Nephron (organoid): ENCODE results near the gene SELENOF.
"Not testable (repeated sequence)": the region's sequence is repeated elsewhere in the genome, so short reads cannot be mapped to it uniquely, and the experiment has no call there.

ENCODE experiments used
- H3K27ac Mint-ChIP-seq, 3 experiments: 2 replicates each; pipeline ENCODE4 v1.8.0; 2020; ENCODE audit warnings: mixed read lengths in 3 of 3, mild to moderate bottlenecking in 2 of 3, moderate library complexity in 1 of 3
- H3K27me3 Mint-ChIP-seq: 2 replicates; pipeline ENCODE4 v1.8.0; 2021; ENCODE audit warnings: low read depth, mild to moderate bottlenecking, moderate library complexity, mixed read lengths
- H3K36me3 Mint-ChIP-seq: 2 replicates; pipeline ENCODE4 v1.8.0; 2020; ENCODE audit warnings: low read depth, mixed read lengths
- H3K4me1 Mint-ChIP-seq: 2 replicates; pipeline ENCODE4 v1.8.0; 2020; ENCODE audit warnings: mixed read lengths
- H3K4me3 Mint-ChIP-seq, 3 experiments: 2 replicates each; pipeline ENCODE4 v1.8.0; 2020; ENCODE audit warnings: mild to moderate bottlenecking in 3 of 3, mixed read lengths in 3 of 3, moderate library complexity in 2 of 3
- H3K9me3 Mint-ChIP-seq: 2 replicates; pipeline ENCODE4 v1.8.0; 2020; ENCODE audit warnings: mixed read lengths
- TF ChIP-seq, protein P1 (sequence below), 3 experiments: fragments of 200-600 bp; sonication (generic); IDR thresholded peaks; one replicate each; pipeline ENCODE4 v1.5.0; 2021; ENCODE audit warnings: antibody characterized with exemption in 3 of 3; ENCODE audit not compliant: unreplicated experiment in 3 of 3

SELENOF gene

DNA sequence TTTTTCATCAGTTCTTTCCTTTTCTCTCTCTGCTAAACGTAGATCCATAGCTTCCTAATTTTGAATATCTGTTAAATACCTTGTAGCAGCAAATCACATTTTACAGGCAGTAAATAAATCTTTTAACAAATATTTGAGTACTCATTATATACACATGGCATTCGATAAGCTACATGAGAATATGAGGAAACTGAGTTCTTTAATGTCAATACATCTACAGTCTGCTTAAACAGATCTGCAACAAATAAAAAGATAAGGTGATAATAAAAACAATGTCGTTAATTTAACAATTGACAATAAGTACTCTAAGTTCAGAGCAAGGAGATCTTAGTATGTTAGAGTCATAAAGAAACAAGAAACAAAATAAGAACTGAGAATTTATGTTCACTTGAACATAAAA lies 42.9 kb downstream of the SELENOF start:
- H3K4me3 Mint-ChIP-seq, result no peak overlapping the region
- TF ChIP-seq, protein P1, sequence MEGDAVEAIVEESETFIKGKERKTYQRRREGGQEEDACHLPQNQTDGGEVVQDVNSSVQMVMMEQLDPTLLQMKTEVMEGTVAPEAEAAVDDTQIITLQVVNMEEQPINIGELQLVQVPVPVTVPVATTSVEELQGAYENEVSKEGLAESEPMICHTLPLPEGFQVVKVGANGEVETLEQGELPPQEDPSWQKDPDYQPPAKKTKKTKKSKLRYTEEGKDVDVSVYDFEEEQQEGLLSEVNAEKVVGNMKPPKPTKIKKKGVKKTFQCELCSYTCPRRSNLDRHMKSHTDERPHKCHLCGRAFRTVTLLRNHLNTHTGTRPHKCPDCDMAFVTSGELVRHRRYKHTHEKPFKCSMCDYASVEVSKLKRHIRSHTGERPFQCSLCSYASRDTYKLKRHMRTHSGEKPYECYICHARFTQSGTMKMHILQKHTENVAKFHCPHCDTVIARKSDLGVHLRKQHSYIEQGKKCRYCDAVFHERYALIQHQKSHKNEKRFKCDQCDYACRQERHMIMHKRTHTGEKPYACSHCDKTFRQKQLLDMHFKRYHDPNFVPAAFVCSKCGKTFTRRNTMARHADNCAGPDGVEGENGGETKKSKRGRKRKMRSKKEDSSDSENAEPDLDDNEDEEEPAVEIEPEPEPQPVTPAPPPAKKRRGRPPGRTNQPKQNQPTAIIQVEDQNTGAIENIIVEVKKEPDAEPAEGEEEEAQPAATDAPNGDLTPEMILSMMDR (IDR thresholded peaks at IDR 0.05; ENCODE audit: unreplicated experiment in 3 of 3), result no peak
- H3K27me3 Mint-ChIP-seq, result no peaks in the 10 kb centered on the region
- H3K4me1 Mint-ChIP-seq, result no peaks in the 10 kb centered on the region
- no peak overlapping the region for H3K27ac Mint-ChIP-seq
- H3K9me3 Mint-ChIP-seq, result no peaks in the 10 kb centered on the region
- peaks cover 34% of the 10 kb centered on the region for H3K36me3 Mint-ChIP-seq

DNA sequence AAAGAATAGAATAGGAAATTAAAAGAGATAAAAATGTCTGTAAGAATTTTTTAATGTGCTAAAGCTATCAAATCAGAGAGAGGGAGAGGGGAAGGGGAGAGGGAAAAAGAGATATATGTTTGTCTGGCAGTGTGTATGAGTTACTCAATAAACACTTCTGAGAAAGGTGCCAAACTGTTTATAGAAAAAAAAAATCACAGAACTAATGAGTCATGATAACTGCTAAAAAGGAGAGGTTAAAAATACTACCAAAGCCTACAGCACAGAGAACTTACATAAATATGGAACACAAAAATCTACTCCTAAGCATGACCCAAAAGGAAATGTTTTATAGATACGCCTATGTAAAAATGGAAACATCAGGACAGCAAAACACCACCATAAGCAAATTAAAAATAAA lies 45.4 kb downstream of the SELENOF start:
- TF ChIP-seq, protein P1 (IDR thresholded peaks at IDR 0.05; ENCODE audit: unreplicated experiment in 3 of 3), result no peak
- Mint-ChIP-seq H3K9me3 (no peaks in the 10 kb centered on the region), H3K4me1 (no peaks in the 10 kb centered on the region), H3K27ac (no peak overlapping the region), H3K36me3 (peaks cover 28% of the 10 kb centered on the region), H3K27me3 (no peaks in the 10 kb centered on the region), H3K4me3 (no peak overlapping the region)

DNA sequence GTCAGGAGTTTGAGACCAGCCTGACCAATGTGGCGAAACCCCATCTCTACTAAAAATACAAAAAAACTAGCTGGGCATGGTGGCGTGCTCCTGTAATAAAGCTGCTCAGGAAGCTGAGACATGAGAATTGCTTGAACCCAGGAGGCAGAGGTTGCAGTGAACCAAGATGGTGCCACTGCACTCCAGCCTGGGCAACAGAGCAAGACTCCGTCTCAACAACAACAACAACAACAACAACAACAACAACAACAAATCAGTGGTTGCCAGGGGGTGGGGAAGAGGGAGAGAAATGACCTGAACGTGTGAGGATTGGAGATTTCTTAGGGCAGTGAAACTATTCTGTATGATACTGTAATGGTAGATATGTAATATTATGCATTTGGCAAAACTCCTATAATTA lies 46.6 kb downstream of the SELENOF start:
- H3K9me3 Mint-ChIP-seq, H3K4me3 Mint-ChIP-seq, H3K27ac Mint-ChIP-seq, H3K27me3 Mint-ChIP-seq, H3K4me1 Mint-ChIP-seq: not testable (repeated sequence)
- H3K36me3 Mint-ChIP-seq, result peaks cover 30% of the 10 kb centered on the region

DNA sequence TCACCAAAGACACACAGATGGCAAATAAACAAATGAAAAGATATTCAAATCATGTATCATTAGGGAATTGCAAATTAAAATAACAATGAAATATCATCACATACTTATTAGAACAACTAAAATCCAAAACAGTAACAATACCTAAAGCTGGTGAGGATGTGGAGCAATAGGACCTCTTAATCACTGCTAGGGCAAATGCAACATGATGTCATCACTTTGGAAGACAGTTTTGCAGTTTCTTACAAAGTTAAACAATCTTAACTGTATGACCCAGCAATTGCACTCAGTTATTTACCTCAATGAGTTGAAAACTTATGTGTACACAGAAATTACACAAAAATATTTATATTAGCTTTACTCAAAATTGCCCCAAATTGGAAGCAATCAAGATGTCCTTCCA lies 47.3 kb downstream of the SELENOF start:
- Mint-ChIP-seq H3K27me3 (no peaks in the 10 kb centered on the region), H3K27ac (no peak overlapping the region), H3K9me3 (no peaks in the 10 kb centered on the region), H3K4me3 (no peak overlapping the region), H3K4me1 (no peaks in the 10 kb centered on the region), H3K36me3 (peaks cover 30% of the 10 kb centered on the region)
- TF ChIP-seq, protein P1 (IDR thresholded peaks at IDR 0.05; ENCODE audit: unreplicated experiment in 3 of 3), result no peak

DNA sequence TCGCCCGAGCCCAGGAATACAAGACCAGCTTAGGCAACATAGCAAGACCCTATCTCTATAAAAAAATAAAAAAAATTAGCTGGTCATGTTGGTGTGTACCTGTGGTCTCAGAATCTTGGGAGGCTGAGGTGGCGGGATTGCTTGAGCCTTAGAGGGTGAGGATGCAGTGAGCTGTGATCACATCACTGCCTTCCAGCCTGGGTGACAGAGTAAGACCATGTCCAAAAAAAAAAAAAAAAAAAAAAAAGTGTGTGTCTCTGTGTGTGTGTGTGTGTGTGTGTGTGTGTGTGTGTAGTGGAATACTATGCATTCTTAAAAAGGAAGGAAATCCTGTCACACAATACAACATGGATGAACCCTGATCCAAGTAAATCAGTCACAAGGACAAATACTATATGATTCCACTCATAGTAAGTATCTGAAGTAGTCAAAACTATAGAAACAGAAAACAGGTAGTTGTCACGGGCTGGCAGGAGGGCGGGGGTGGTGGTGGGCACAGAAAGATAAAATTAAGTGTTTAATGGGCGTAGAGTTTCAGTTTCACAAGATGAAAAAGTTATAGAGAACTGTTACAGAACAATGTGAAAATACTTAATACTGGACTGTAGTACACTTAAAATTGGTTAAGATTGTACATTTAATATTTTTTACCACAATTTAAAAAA lies 47.8 kb downstream of the SELENOF start:
- Mint-ChIP-seq H3K27me3 (no peaks in the 10 kb centered on the region), H3K27ac (no peak overlapping the region), H3K9me3 (no peaks in the 10 kb centered on the region), H3K36me3 (peaks cover 36% of the 10 kb centered on the region), H3K4me3 (no peak overlapping the region), H3K4me1 (no peaks in the 10 kb centered on the region)
- TF ChIP-seq, protein P1 (IDR thresholded peaks at IDR 0.05; ENCODE audit: unreplicated experiment in 3 of 3), result no peak

DNA sequence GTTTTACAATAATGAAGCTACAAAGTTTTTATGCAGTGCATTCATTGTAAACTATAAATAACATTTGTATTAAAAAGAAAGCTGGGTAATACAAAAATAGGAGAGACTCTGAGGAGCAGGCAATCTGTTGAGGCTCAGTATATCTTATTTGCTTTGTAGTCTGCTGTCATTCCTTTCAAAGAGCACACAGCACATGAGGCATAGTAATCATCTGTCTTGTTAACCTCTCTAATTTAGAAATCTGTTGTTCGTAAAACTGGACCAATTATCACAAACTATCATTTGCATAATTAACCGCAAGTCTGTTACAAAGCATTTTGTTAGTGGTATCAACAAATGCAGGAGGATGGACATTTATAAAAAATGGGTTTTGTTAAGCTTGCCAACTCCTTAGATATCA lies 51.0 kb downstream of the SELENOF start:
- TF ChIP-seq, protein P1 (IDR thresholded peaks at IDR 0.05; ENCODE audit: unreplicated experiment in 3 of 3), result no peak

More for the DNA sequence above, 51.0 kb downstream of the SELENOF start:
- H3K4me1 Mint-ChIP-seq, result no peaks in the 10 kb centered on the region
- H3K27ac Mint-ChIP-seq, result no peak overlapping the region
- no peaks in the 10 kb centered on the region for H3K9me3 Mint-ChIP-seq
- H3K4me3 Mint-ChIP-seq, result no peak overlapping the region
- peaks cover 41% of the 10 kb centered on the region for H3K36me3 Mint-ChIP-seq
- H3K27me3 Mint-ChIP-seq, result no peaks in the 10 kb centered on the region
